Epithelial cell of proximal tubule (primary cell): ENCODE results near the gene ISCA1. TPM values are rescaled to one million over a fixed set of nuclear protein-coding genes. Genes with fewer than 3 reads are reported as not detected.

Experiments used
- DNase-seq: peaks from one replicate; pipeline ENCODE4 v3.0.0-alpha.2; 2011; ENCODE audit warnings: low read depth
- H3K4me3 ChIP-seq: 2 replicates; pipeline ENCODE4 v1.5.1; 2011; ENCODE audit warnings: low read depth, mild to moderate bottlenecking, low read length
- CTCF ChIP-seq: conservative IDR thresholded peaks from 2 replicates; pipeline ENCODE4 v1.5.1; 2012; ENCODE audit warnings: low read depth, mild to moderate bottlenecking, low read length
- total RNA-seq: library from RNA; depleted of rRNA; stranded (reverse); fragments of >200 nt; gene quantifications from 2 replicates; pipeline ENCODE4 v1.2.3, GENCODE V29; 2015

Gene ISCA1
- total RNA-seq, 1 donor from 2014 or later, result 25.2 TPM

GRCh38 chr9:86286278-86286677, 3.9 kb upstream of the ISCA1 start:
- no peak for DNase-seq
- TF ChIP-seq CTCF, result no peak

GRCh38 chr9:86285261-86285660, 2.9 kb upstream of the ISCA1 start:
- TF ChIP-seq CTCF, result no peak
- DNase-seq, result no peak
- no peak overlapping the region for H3K4me3 ChIP-seq

More at GRCh38 chr9:86286278-86286677, 3.9 kb upstream of the ISCA1 start:
- H3K4me3 ChIP-seq, result no peak overlapping the region

- DNase-seq, result peak; percentile 66
- no peak for TF ChIP-seq CTCF
- peak overlapping the region; percentile 93 for H3K4me3 ChIP-seq
Observed at GRCh38 chr9:86282979-86283535, 719 bp upstream of the ISCA1 start.

GRCh38 chr9:86281593-86282076, 703 bp downstream of the ISCA1 start:
- peak overlapping the region; percentile 93 for H3K4me3 ChIP-seq
- DNase-seq, result no peak
- no peak for TF ChIP-seq CTCF

- TF ChIP-seq CTCF, result no peak
- DNase-seq, result no peak
- no peak overlapping the region for H3K4me3 ChIP-seq
Observed at GRCh38 chr9:86280580-86280979, 1.8 kb downstream of the ISCA1 start.

DNA sequence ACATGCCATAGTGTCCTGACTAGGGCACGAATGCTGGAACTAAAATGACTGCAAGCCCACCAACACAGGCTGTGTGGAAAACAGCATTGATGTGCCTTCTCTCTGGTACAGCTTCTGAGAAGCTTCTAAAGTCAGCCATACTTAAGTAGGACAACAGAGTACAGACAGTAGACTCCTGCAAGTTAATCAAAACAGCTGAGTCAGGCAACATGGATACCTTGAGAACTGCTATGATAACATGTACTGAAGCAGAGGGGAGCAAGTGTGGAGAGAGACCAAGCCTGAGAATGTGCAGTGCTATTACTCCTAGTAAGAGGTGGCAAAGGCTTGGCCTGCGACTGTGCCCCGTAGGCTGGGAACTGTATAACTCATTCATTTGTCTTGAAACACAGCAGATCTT, 2.5 kb downstream of the ISCA1 start:
- DNase-seq, result no peak
- no peak for TF ChIP-seq CTCF
- H3K4me3 ChIP-seq, result no peak overlapping the region

- no peak overlapping the region for H3K4me3 ChIP-seq
- no peak for DNase-seq
- no peak for TF ChIP-seq CTCF
Observed at GRCh38 chr9:86277072-86277471, 5.3 kb downstream of the ISCA1 start.
